A549 (cell line): ENCODE data around the gene SFTPD. TPM values are rescaled to one million over a fixed set of nuclear protein-coding genes. Genes with fewer than 3 reads are reported as not detected.

Experiments used
- ATAC-seq, 2 experiments: fragments of 200-7000 bp in 1 of 2; fragments of >200 bp in 1 of 2; cut with Nextera tagmentation in 1 of 2; cut with Tn5 transposase in 1 of 2; 3 replicates each; pipeline versions ENCODE4 v1.8.0 to v1.9.1; 2018 to 2020; ENCODE audit warnings: mild to moderate bottlenecking in 1 of 2, moderate library complexity in 1 of 2
- CTCF ChIA-PET: fragments of 300-600 bp; sonication (Branson Sonifier 250); formaldehyde crosslinking; extraction: SDS; loops from one replicate; lab custom pipeline; 2021; ENCODE audit warnings: antibody characterized with exemption, inconsistent platforms; lab: Yijun Ruan, JAX
- POLR2A ChIA-PET: fragments of 350-600 bp; formaldehyde crosslinking; extraction: SDS; loops from one replicate; lab custom pipeline; 2021; ENCODE audit warnings: antibody characterized with exemption, inconsistent platforms; lab: Yijun Ruan, JAX
- DNase-seq, 2 experiments: peaks; one replicate each; pipeline versions ENCODE4 v3.0.0 to v3.0.0-alpha.2; 2011 to 2016; ENCODE audit warnings: low read depth in 1 of 2, low spot score in 1 of 2
- FAIRE-seq: peaks from 2 replicates; lab custom pipeline; 2011; peaks lifted over from hg19 to GRCh38; lab: Jason Lieb, UNC
- H3K27ac ChIP-seq, 2 experiments: fragments of >200 bp; sonication (Bioruptor Twin); formaldehyde crosslinking; 3 replicates each; pipeline ENCODE4 v1.5.1; 2016 to 2017
- H3K4me1 ChIP-seq: fragments of >200 bp; sonication (Bioruptor Twin); formaldehyde crosslinking; 3 replicates; pipeline ENCODE4 v1.6.1; 2016
- H3K4me2 ChIP-seq: fragments of >200 bp; sonication (Bioruptor Twin); formaldehyde crosslinking; 3 replicates; pipeline ENCODE4 v1.6.1; 2016
- H3K4me3 ChIP-seq: fragments of >200 bp; sonication (Bioruptor Twin); formaldehyde crosslinking; 3 replicates; pipeline ENCODE4 v1.5.1; 2016
- H3K9me3 ChIP-seq: fragments of >200 bp; sonication (Bioruptor Twin); formaldehyde crosslinking; 3 replicates; pipeline ENCODE4 v1.6.1; 2016
- BHLHE40 ChIP-seq: IDR thresholded peaks from 2 replicates; pipeline ENCODE4 v1.6.1; 2012; ENCODE audit warnings: low read depth, low read length, inconsistent platforms
- CBX2 ChIP-seq: fragments of 200-600 bp; sonication (generic); IDR thresholded peaks from 2 replicates; pipeline ENCODE4 v1.6.1; 2016; ENCODE audit warnings: low read depth, mild to moderate bottlenecking, borderline replicate concordance
- CBX8 ChIP-seq: fragments of 200-600 bp; sonication (generic); IDR thresholded peaks from 2 replicates; pipeline ENCODE4 v1.6.1; 2016
- CHD4 ChIP-seq: fragments of 200-600 bp; sonication (generic); IDR thresholded peaks from 2 replicates; pipeline ENCODE4 v1.6.1; 2016; ENCODE audit warnings: antibody characterized with exemption, mild to moderate bottlenecking, borderline replicate concordance
- EHF ChIP-seq: fragments of 250-450 bp; sonication (Bioruptor Pico); IDR thresholded peaks from 2 replicates; pipeline ENCODE4 v1.5.0; 2020; ENCODE audit warnings: mild to moderate bottlenecking
- ELK1 ChIP-seq: fragments of 150-350 bp; IDR thresholded peaks from 2 replicates; pipeline ENCODE4 v1.6.1; 2014; ENCODE audit warnings: low read depth, mild to moderate bottlenecking, low read length
- FOSB ChIP-seq: fragments of 250-450 bp; sonication (Bioruptor Pico); IDR thresholded peaks from 2 replicates; pipeline ENCODE4 v1.5.0; 2020; ENCODE audit warnings: mild to moderate bottlenecking, moderate library complexity
- GATA3 ChIP-seq: IDR thresholded peaks from 2 replicates; pipeline ENCODE4 v1.6.1; 2012; ENCODE audit warnings: borderline replicate concordance
- HES2 ChIP-seq: fragments of >200 bp; sonication (Bioruptor Twin); formaldehyde crosslinking; IDR thresholded peaks from 2 replicates; pipeline ENCODE4 v1.6.1; 2016
- HOXA7 ChIP-seq: fragments of 250-450 bp; sonication (Bioruptor Pico); IDR thresholded peaks from 2 replicates; pipeline ENCODE4 v1.5.0; 2020; ENCODE audit warnings: mild to moderate bottlenecking, moderate library complexity
- HOXB5 ChIP-seq: fragments of 250-450 bp; sonication (Bioruptor Pico); IDR thresholded peaks from 2 replicates; pipeline ENCODE4 v1.5.0; 2020; ENCODE audit warnings: mild to moderate bottlenecking, moderate library complexity
- JUN ChIP-seq, 2 experiments: fragments of >200 bp; sonication (Bioruptor Twin); formaldehyde crosslinking; IDR thresholded peaks; 2 replicates in 1 of 2; 3 replicates in 1 of 2; pipeline ENCODE4 v1.6.1; 2016 to 2017
- MAZ ChIP-seq: fragments of 150-350 bp; IDR thresholded peaks from 2 replicates; pipeline ENCODE4 v1.6.1; 2014; ENCODE audit warnings: antibody characterized with exemption, low read depth, low read length, borderline replicate concordance
- NPAS2 ChIP-seq: fragments of 250-450 bp; sonication (Bioruptor Pico); IDR thresholded peaks from 2 replicates; pipeline ENCODE4 v1.8.0; 2022; ENCODE audit warnings: mild to moderate bottlenecking, moderate library complexity, borderline replicate concordance
- NR3C1 ChIP-seq: fragments of >200 bp; sonication (Bioruptor Twin); formaldehyde crosslinking; IDR thresholded peaks from 3 replicates; pipeline ENCODE4 v1.6.1; 2017
- RAD21 ChIP-seq, 2 experiments: fragments of >200 bp in 1 of 2; sonication (Bioruptor Twin) in 1 of 2; formaldehyde crosslinking in 1 of 2; IDR thresholded peaks in 1 of 2; conservative IDR thresholded peaks in 1 of 2; 2 replicates in 1 of 2; 3 replicates in 1 of 2; pipeline ENCODE4 v1.6.1; 2012 to 2018; ENCODE audit warnings: inconsistent platforms in 1 of 2
- REST ChIP-seq: fragments of 200-600 bp; sonication (generic); IDR thresholded peaks from 2 replicates; pipeline ENCODE4 v1.6.1; 2016; ENCODE audit warnings: antibody characterized with exemption, mild to moderate bottlenecking, moderate library complexity
- RNF2 ChIP-seq: fragments of 200-600 bp; sonication (generic); IDR thresholded peaks from 2 replicates; pipeline ENCODE4 v1.6.1; 2016; ENCODE audit warnings: low read depth, mild to moderate bottlenecking, antibody characterized with exemption, moderate library complexity, borderline replicate concordance
- SMC3 ChIP-seq: fragments of >200 bp; sonication (Bioruptor Twin); formaldehyde crosslinking; IDR thresholded peaks from 3 replicates; pipeline ENCODE4 v1.6.1; 2018; ENCODE audit warnings: inconsistent platforms
- SREBF2 ChIP-seq: fragments of 450-650 bp; IDR thresholded peaks from 2 replicates; pipeline ENCODE4 v1.6.1; 2014; ENCODE audit warnings: mild to moderate bottlenecking, moderate library complexity
- USF2 ChIP-seq: fragments of 450-650 bp; IDR thresholded peaks from 2 replicates; pipeline ENCODE4 v1.6.1; 2014; ENCODE audit warnings: antibody characterized with exemption
- WGBS: methylation state at CpG from one replicate; pipeline ENCODE4 v1.1.6; 2017; ENCODE audit errors: missing lambda C conversion rate; 5-methylcytosine and 5-hydroxymethylcytosine counted together
- polyA plus RNA-seq, 4 experiments: library from polyadenylated mRNA; depleted of rRNA in 3 of 4; stranded (reverse); fragments of >200 nt; fragmentation: RNase III in 1 of 4; extraction: RNeasy Plus Mini Kit Qiagen cat#74134 plus additional on column Dnase treatment in 1 of 4; gene quantifications; 2 replicates in 3 of 4; 3 replicates in 1 of 4; pipeline ENCODE4 v1.2.3, GENCODE V29; 2011 to 2017

Gene SFTPD
- polyA plus RNA-seq, 2 of the 4 experiments (the other 2 are of a cell fraction), result 0.17 to 0.19 TPM

- TF ChIP-seq NR3C1, result no peak
- TF ChIP-seq HOXA7 (CRISPR knock-in tag), result no peak
- TF ChIP-seq SMC3, result no peak
- TF ChIP-seq EHF (CRISPR knock-in tag), result no peak
Observed at GRCh38 chr10:79976999-79977398, 28.1 kb upstream of the SFTPD start (continued).

GRCh38 chr10:79970062-79970461, 21.2 kb upstream of the SFTPD start:
- POLR2A ChIA-PET, result no interaction called here
- TF ChIP-seq MAZ, result no peak
- no peak for TF ChIP-seq SREBF2
- no peak for TF ChIP-seq HOXA7 (CRISPR knock-in tag)
- no peak for TF ChIP-seq RAD21 (conservative IDR thresholded peaks at IDR 0.05 in 1 of 2, IDR thresholded peaks at IDR 0.05 in 1 of 2)
- no peak for TF ChIP-seq CHD4
- no peak for TF ChIP-seq NPAS2 (CRISPR knock-in tag)
- no peak for TF ChIP-seq HES2
- TF ChIP-seq CBX2, result no peak
- no peak for TF ChIP-seq CBX8
- no peak for TF ChIP-seq BHLHE40
- no peak for TF ChIP-seq GATA3
- no peak for TF ChIP-seq FOSB
- no peak for TF ChIP-seq ELK1
- TF ChIP-seq HOXB5 (CRISPR knock-in tag), result no peak
- TF ChIP-seq RNF2, result no peak
- TF ChIP-seq, all 56 proteins: peak for 0
- H3K9me3 ChIP-seq, result peaks cover 10% of the 10 kb centered on the region

GRCh38 chr10:79947787-79948424, 999 bp downstream of the SFTPD start:
- Histone ChIP-seq H3K9me3 (peaks cover 7% of the 10 kb centered on the region; the same call in 1 of the 3 replicates), H3K4me1 (no peaks in the 10 kb centered on the region), H3K27ac (no peak overlapping the region), H3K4me2 (no peak overlapping the region), H3K4me3 (no peak overlapping the region)
- ChIA-PET CTCF (no interaction called here), POLR2A (no interaction called here)
- no peak for ATAC-seq
- no peak for FAIRE-seq
- no peak for DNase-seq
- TF ChIP-seq REST (no peak), USF2 (no peak), JUN (IDR thresholded peaks at IDR 0.05) (no peak)
- 25% methylated on average over 4 of the region's 5 CpGs for WGBS

More at GRCh38 chr10:79970062-79970461, 21.2 kb upstream of the SFTPD start:
- CTCF ChIA-PET, result interaction anchor here (1.0 kb wide), 1 partner anchor 15 kb away, joined by 3 read pairs; no protein-coding TSS in a partner anchor
- Histone ChIP-seq H3K4me3 (no peak overlapping the region), H3K4me1 (no peaks in the 10 kb centered on the region), H3K27ac (no peak overlapping the region), H3K4me2 (no peak overlapping the region)
- DNase-seq (no peak), FAIRE-seq (no peak), ATAC-seq (no peak)
